Measurements from ENCODE around the gene DDX51.

GRCh38 chr12:132176920-132177551, 32.9 kb upstream of the DDX51 start:
- TF ChIP-seq, protein P1, sequence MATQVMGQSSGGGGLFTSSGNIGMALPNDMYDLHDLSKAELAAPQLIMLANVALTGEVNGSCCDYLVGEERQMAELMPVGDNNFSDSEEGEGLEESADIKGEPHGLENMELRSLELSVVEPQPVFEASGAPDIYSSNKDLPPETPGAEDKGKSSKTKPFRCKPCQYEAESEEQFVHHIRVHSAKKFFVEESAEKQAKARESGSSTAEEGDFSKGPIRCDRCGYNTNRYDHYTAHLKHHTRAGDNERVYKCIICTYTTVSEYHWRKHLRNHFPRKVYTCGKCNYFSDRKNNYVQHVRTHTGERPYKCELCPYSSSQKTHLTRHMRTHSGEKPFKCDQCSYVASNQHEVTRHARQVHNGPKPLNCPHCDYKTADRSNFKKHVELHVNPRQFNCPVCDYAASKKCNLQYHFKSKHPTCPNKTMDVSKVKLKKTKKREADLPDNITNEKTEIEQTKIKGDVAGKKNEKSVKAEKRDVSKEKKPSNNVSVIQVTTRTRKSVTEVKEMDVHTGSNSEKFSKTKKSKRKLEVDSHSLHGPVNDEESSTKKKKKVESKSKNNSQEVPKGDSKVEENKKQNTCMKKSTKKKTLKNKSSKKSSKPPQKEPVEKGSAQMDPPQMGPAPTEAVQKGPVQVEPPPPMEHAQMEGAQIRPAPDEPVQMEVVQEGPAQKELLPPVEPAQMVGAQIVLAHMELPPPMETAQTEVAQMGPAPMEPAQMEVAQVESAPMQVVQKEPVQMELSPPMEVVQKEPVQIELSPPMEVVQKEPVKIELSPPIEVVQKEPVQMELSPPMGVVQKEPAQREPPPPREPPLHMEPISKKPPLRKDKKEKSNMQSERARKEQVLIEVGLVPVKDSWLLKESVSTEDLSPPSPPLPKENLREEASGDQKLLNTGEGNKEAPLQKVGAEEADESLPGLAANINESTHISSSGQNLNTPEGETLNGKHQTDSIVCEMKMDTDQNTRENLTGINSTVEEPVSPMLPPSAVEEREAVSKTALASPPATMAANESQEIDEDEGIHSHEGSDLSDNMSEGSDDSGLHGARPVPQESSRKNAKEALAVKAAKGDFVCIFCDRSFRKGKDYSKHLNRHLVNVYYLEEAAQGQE (IDR thresholded peaks at IDR 0.05; ENCODE audit: insufficient read depth in 1 of 2, low read depth in 2 of 2, low read length in 1 of 2): no peak
- no peak for TF ChIP-seq CTCF (IDR thresholded peaks at IDR 0.05)
- TF ChIP-seq POLR2AphosphoS5 (IDR thresholded peaks at IDR 0.05; ENCODE audit: low read depth, low read length): no peak

Measured in Panc1 (cell line).